HepG2 (cell line): ENCODE results near the gene JTB. TPM values are rescaled to one million over a fixed set of nuclear protein-coding genes. Genes with fewer than 3 reads are reported as not detected.

Experiments used
- ATF7-NPFF ChIP-seq: sonication (generic); formaldehyde crosslinking; IDR thresholded peaks from 2 replicates; pipeline ENCODE4 v1.8.1; 2023; ENCODE audit warnings: mild to moderate bottlenecking, low read depth, missing genetic modification reagents, moderate library complexity
- ELF3 ChIP-seq: IDR thresholded peaks from 2 replicates; pipeline ENCODE4 v1.6.1; 2016; ENCODE audit warnings: missing genetic modification reagents, missing compliant biosample characterization
- HOXA7 ChIP-seq: sonication (generic); formaldehyde crosslinking; IDR thresholded peaks from 2 replicates; pipeline ENCODE4 v1.8.1; 2022; ENCODE audit warnings: mild to moderate bottlenecking, missing genetic modification reagents, moderate library complexity
- IRF2 ChIP-seq: IDR thresholded peaks from 2 replicates; pipeline ENCODE4 v1.6.1; 2018; ENCODE audit warnings: missing genetic modification reagents, missing compliant biosample characterization
- KDM4B ChIP-seq: sonication (generic); formaldehyde crosslinking; IDR thresholded peaks from 2 replicates; pipeline ENCODE4 v1.4.0; 2020; ENCODE audit warnings: missing genetic modification reagents
- KDM6A ChIP-seq: IDR thresholded peaks from 2 replicates; pipeline ENCODE4 v1.6.1; 2016; ENCODE audit warnings: low read depth
- MLXIP ChIP-seq: sonication (generic); formaldehyde crosslinking; IDR thresholded peaks from 2 replicates; pipeline ENCODE4 v1.9.0; 2021; ENCODE audit warnings: missing genetic modification reagents, borderline replicate concordance
- MXD3 ChIP-seq: IDR thresholded peaks from 2 replicates; pipeline ENCODE4 v1.6.1; 2016; ENCODE audit warnings: mild to moderate bottlenecking, missing biosample characterization, missing genetic modification reagents
- POLR2AphosphoS2 ChIP-seq: IDR thresholded peaks from 2 replicates; pipeline ENCODE4 v1.6.1; 2011; ENCODE audit warnings: low read depth, low read length, improper control_type of control experiment
- SATB2 ChIP-seq: sonication (generic); formaldehyde crosslinking; IDR thresholded peaks from 2 replicates; pipeline ENCODE4 v1.5.0; 2020; ENCODE audit warnings: missing genetic modification reagents
- SIX1 ChIP-seq: sonication (generic); formaldehyde crosslinking; IDR thresholded peaks from 2 replicates; pipeline ENCODE4 v1.4.0; 2020; ENCODE audit warnings: missing genetic modification reagents, borderline replicate concordance
- ZFP62 ChIP-seq: sonication (generic); formaldehyde crosslinking; IDR thresholded peaks from 2 replicates; pipeline ENCODE4 v1.4.0; 2020; ENCODE audit warnings: missing genetic modification reagents
- ZIK1 ChIP-seq: sonication (generic); formaldehyde crosslinking; IDR thresholded peaks from 2 replicates; pipeline ENCODE4 v1.5.0; 2020; ENCODE audit warnings: mild to moderate bottlenecking, low read depth, missing genetic modification reagents, borderline replicate concordance
- ZNF121 ChIP-seq: sonication (generic); formaldehyde crosslinking; IDR thresholded peaks from 2 replicates; pipeline ENCODE4 v1.5.0; 2020; ENCODE audit warnings: mild to moderate bottlenecking, missing genetic modification reagents
- ZNF256 ChIP-seq: sonication (generic); formaldehyde crosslinking; conservative IDR thresholded peaks from 2 replicates; pipeline ENCODE4 v1.4.0; 2020; ENCODE audit warnings: missing genetic modification reagents
- ZNF598 ChIP-seq: sonication (generic); formaldehyde crosslinking; IDR thresholded peaks from 2 replicates; pipeline ENCODE4 v1.5.1; 2020; ENCODE audit warnings: mild to moderate bottlenecking, missing genetic modification reagents, borderline replicate concordance
- polyA plus RNA-seq, 8 experiments: library from polyadenylated mRNA; depleted of rRNA in 3 of 8; stranded (reverse) in 7 of 8; unstranded in 1 of 8; fragments of >200 nt; fragmentation: Illumina TruSeq in 4 of 8; extraction: Trizol in 4 of 8; gene quantifications; 2 replicates each; pipeline versions ENCODE4 v1.2.1 to v1.2.3, GENCODE V29; 2011 to 2016; ENCODE audit warnings: low read depth in 4 of 8, missing spikeins in 1 of 8, mixed read lengths in 1 of 8; ENCODE audit not compliant: insufficient read depth in 1 of 8
- total RNA-seq, 5 experiments: library from RNA; depleted of rRNA; stranded (reverse); fragments of >200 nt; fragmentation: Illumina TruSeq; extraction: Trizol; gene quantifications; 2 replicates each; pipeline ENCODE4 v1.2.3, GENCODE V29; 2016; ENCODE audit warnings: low read depth in 1 of 5
- TF ChIP-seq, protein P1 (sequence below): sonication (generic); formaldehyde crosslinking; IDR thresholded peaks from 2 replicates; pipeline ENCODE4 v1.8.0; 2022; ENCODE audit warnings: mild to moderate bottlenecking, missing genetic modification reagents
- TF ChIP-seq, protein P2 (sequence below), 2 experiments: IDR thresholded peaks; 2 replicates each; pipeline ENCODE4 v1.6.1; 2011 to 2012; ENCODE audit warnings: low read length in 2 of 2, borderline replicate concordance in 1 of 2, low read depth in 1 of 2, mild to moderate bottlenecking in 1 of 2, moderate library complexity in 1 of 2
- TF ChIP-seq, protein P3 (sequence below): sonication (generic); formaldehyde crosslinking; IDR thresholded peaks from 2 replicates; pipeline ENCODE4 v1.5.1; 2020; ENCODE audit warnings: mild to moderate bottlenecking, missing genetic modification reagents, borderline replicate concordance

Gene JTB
- total and polyA plus RNA-seq, 2 of the 13 experiments (the other 11 are each of a cell fraction or from before 2014, with no cell fraction given) = 96.7 to 99.2 TPM

DNA sequence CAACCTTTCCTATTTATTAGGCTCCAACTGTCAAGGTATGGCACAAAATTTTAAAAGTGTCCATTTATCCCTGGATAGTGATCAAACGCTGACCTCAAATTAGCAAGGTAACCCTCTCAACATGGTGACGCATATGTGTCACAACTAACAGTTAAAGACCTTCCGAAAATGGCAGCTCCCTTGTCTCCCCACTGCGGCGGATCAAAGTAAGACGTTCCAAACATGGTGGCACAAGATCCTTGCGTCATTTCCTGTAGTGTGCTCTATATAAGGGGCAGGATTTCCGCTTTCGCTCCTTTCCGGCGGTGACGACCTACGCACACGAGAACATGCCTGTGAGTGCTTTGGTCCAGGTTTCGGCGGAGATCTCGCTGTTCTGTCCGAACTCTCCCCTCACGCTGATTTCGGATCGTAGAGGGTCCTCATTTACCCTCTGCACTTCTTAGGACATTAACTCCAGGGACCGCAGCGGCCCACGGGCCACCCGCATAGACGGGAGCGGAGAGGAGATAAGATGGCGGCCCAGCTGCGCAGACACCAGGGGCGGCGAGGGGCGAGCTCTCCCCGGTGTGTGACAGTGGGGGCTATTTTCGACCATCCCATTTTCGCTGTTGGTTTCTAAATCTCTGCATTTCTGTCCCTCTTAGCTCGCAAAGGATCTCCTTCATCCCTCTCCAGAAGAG lies 13.1 kb upstream of the JTB start, which contains the start of gene RPS27 (continued):
- TF ChIP-seq SATB2 (CRISPR knock-in tag) (peak; percentile 79; the same call in 1 of the 2 replicates), ZNF256 (CRISPR knock-in tag) (peak; percentile 75; the same call in 1 of the 2 replicates), ZFP62 (no peak), IRF2 (CRISPR knock-in tag) (peak; percentile 94), SIX1 (0 out of 2 replicates have a peak, but pooled peaks have one; percentile 61), ZNF598 (CRISPR knock-in tag) (no peak), HOXA7 (CRISPR knock-in tag) (no peak), KDM6A (CRISPR knock-in tag) (0 out of 2 replicates have a peak, but pooled peaks have one; percentile 52), ZNF121 (CRISPR knock-in tag) (no peak), KDM4B (peak; percentile 70; the same call in 1 of the 2 replicates), ZIK1 (CRISPR knock-in tag) (peak; percentile 52; the same call in 1 of the 2 replicates), ELF3 (CRISPR knock-in tag) (peak; percentile 99), ATF7-NPFF (CRISPR knock-in tag) (peak; percentile 71), MXD3 (CRISPR knock-in tag) (peak; percentile 75; the same call in 1 of the 2 replicates), MLXIP (no peak), POLR2AphosphoS2 (peak; percentile 99)
- TF ChIP-seq, protein P1, sequence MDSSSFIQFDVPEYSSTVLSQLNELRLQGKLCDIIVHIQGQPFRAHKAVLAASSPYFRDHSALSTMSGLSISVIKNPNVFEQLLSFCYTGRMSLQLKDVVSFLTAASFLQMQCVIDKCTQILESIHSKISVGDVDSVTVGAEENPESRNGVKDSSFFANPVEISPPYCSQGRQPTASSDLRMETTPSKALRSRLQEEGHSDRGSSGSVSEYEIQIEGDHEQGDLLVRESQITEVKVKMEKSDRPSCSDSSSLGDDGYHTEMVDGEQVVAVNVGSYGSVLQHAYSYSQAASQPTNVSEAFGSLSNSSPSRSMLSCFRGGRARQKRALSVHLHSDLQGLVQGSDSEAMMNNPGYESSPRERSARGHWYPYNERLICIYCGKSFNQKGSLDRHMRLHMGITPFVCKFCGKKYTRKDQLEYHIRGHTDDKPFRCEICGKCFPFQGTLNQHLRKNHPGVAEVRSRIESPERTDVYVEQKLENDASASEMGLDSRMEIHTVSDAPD (CRISPR knock-in tag) = no peak
- TF ChIP-seq, protein P2, sequence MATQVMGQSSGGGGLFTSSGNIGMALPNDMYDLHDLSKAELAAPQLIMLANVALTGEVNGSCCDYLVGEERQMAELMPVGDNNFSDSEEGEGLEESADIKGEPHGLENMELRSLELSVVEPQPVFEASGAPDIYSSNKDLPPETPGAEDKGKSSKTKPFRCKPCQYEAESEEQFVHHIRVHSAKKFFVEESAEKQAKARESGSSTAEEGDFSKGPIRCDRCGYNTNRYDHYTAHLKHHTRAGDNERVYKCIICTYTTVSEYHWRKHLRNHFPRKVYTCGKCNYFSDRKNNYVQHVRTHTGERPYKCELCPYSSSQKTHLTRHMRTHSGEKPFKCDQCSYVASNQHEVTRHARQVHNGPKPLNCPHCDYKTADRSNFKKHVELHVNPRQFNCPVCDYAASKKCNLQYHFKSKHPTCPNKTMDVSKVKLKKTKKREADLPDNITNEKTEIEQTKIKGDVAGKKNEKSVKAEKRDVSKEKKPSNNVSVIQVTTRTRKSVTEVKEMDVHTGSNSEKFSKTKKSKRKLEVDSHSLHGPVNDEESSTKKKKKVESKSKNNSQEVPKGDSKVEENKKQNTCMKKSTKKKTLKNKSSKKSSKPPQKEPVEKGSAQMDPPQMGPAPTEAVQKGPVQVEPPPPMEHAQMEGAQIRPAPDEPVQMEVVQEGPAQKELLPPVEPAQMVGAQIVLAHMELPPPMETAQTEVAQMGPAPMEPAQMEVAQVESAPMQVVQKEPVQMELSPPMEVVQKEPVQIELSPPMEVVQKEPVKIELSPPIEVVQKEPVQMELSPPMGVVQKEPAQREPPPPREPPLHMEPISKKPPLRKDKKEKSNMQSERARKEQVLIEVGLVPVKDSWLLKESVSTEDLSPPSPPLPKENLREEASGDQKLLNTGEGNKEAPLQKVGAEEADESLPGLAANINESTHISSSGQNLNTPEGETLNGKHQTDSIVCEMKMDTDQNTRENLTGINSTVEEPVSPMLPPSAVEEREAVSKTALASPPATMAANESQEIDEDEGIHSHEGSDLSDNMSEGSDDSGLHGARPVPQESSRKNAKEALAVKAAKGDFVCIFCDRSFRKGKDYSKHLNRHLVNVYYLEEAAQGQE (IDR thresholded peaks at IDR 0.05; ENCODE audit: borderline replicate concordance in 1 of 2, low read depth in 1 of 2, low read length in 2 of 2) = peak in 1 of 2 experiments; percentile 69; a peak in 2 of 4 replicates
- TF ChIP-seq, protein P3, sequence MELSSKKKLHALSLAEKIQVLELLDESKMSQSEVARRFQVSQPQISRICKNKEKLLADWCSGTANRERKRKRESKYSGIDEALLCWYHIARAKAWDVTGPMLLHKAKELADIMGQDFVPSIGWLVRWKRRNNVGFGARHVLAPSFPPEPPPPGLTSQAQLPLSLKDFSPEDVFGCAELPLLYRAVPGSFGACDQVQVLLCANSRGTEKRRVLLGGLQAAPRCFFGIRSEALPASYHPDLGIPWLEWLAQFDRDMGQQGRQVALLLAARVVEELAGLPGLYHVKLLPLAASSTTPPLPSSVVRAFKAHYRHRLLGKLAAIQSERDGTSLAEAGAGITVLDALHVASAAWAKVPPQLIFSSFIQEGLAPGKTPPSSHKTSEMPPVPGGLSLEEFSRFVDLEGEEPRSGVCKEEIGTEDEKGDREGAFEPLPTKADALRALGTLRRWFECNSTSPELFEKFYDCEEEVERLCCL (CRISPR knock-in tag) = no peak
